ENCODE data around the gene RASSF7. TPM values are rescaled to one million over a fixed set of nuclear protein-coding genes. Genes with fewer than 3 reads are reported as not detected.

RASSF7 gene
- total and polyA plus RNA-seq, 2 of the 8 experiments (the other 6 are each of a cell fraction or from before 2014, with no cell fraction given), result 22.3 to 43.9 TPM

GRCh38 chr11:592918-593317 lies 32.1 kb downstream of the RASSF7 start (continued):
- TF ChIP-seq BCL11A (IDR thresholded peaks at IDR 0.05; ENCODE audit: low read depth in 2 of 2, low read length in 2 of 2) (no peak), ATF2 (IDR thresholded peaks at IDR 0.05; ENCODE audit: low read length) (no peak), TCF12 (IDR thresholded peaks at IDR 0.05; ENCODE audit: low read depth, low read length) (no peak)
